Activated CD4-positive, alpha-beta T cell treated with anti-CD3 and anti-CD28 coated beads, Interleukin-2, amount 50 U/mL, for 4 hours (primary cell): ENCODE results near the gene RPS15.

ENCODE experiments used
- DNase-seq, 2 experiments: peaks; one replicate each; pipeline ENCODE4 v3.0.0-alpha.2; 2020

The RPS15 gene

GRCh38 chr19:1455002-1455335 is 16.8 kb downstream of the RPS15 start:
- no peak for DNase-seq

GRCh38 chr19:1455336-1456120 is 17.3 kb downstream of the RPS15 start:
- no peak for DNase-seq

GRCh38 chr19:1456121-1456900 is 18.1 kb downstream of the RPS15 start:
- no peak for DNase-seq

DNA sequence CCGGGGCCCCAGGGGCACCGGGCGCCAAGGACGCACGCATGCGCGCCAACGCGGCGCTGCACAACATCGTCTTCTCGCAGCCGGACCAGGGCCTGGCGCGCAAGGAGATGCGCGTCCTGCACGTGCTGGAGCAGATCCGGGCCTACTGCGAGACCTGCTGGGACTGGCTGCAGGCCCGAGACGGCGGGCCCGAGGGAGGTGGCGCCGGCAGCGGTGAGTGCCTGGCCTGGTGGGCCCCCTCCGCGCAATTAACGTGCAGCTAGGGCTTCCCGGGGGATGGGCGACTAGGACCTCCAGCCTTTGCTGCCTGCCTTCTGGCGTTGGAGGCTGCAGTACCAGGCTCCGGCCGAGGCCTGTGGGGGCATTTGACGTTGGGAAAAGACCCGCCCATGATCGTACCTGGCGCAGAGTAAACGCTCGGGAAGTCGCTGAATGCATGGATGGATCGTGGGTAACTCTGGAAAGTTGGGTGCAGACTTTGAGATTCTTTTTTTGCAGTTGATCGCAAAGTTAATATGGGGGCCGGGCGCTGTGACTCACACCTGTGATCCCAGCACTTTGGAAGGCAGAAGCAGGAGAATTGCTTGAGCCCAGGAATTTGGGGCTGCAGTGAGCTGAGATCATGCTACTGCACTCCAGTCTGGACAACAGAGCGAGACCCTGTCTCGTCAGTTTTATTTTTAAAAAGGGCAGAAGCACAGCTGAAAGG is 19.0 kb downstream of the RPS15 start:
- no peak for DNase-seq

DNA sequence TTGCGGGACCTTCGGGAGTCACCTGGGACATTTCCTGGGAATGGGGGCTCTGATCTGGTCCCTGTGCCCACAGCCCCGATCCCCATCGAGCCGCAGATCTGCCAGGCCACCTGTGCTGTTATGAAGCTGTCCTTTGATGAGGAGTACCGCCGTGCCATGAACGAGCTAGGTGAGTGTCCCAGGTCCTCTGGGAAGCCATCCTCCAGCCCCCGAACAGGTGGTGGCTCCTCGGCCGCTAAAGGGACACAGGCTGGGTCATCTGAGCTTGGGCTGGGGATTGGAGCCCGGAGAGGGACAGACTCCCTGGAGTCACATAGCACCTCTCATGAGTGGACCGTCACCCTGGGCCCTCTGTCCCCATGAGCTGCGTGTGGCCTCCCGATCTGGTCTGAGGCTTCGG is 19.7 kb downstream of the RPS15 start:
- no peak for DNase-seq

- no peak for DNase-seq
Observed at GRCh38 chr19:1459479-1459878, 21.3 kb downstream of the RPS15 start.

GRCh38 chr19:1460033-1460995 is 22.1 kb downstream of the RPS15 start:
- no peak for DNase-seq

GRCh38 chr19:1461862-1462261 is 23.7 kb downstream of the RPS15 start:
- no peak for DNase-seq

GRCh38 chr19:1465191-1466016 is 27.2 kb downstream of the RPS15 start:
- no peak for DNase-seq

DNA sequence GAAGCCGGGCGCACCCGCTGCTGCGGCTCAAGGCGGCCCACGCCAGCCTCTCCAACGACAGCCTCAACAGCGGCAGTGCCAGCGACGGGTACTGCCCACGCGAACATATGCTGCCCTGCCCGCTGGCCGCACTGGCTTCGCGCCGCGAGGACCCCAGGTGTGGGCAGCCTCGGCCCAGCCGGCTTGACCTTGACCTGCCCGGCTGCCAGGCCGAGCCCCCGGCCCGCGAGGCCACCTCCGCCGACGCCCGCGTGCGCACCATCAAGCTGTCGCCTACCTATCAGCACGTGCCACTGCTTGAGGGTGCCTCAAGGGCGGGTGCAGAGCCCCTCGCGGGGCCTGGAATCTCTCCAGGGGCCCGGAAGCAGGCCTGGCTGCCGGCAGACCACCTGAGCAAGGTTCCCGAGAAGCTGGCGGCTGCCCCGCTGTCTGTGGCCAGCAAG is 27.8 kb downstream of the RPS15 start:
- no peak for DNase-seq

GRCh38 chr19:1466461-1467214 is 28.4 kb downstream of the RPS15 start:
- DNase-seq, result no peak

- DNase-seq, result no peak
Observed at GRCh38 chr19:1467215-1467489, 29.0 kb downstream of the RPS15 start.

DNA sequence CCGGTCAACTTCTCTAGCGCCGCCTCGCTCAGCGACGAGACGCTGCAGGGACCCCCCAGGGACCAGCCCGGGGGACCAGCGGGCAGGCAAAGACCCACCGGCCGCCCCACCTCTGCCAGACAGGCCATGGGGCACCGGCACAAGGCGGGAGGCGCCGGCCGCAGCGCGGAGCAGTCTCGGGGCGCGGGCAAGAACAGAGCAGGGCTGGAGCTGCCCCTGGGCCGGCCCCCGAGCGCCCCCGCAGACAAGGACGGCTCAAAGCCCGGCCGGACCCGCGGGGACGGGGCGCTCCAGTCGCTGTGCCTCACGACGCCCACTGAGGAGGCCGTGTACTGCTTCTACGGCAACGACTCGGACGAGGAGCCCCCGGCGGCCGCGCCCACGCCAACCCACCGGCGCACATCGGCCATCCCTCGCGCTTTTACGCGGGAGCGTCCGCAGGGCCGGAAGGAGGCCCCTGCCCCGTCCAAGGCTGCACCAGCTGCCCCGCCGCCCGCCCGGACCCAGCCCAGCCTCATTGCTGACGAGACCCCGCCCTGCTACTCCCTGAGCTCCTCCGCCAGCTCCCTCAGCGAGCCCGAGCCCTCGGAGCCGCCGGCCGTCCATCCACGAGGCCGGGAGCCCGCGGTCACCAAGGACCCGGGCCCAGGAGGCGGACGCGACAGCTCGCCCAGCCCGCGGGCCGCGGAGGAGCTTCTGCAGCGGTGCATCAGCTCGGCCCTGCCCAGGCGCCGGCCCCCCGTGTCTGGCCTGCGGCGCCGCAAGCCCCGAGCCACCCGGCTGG is 29.5 kb downstream of the RPS15 start:
- DNase-seq, result no peak

DNA sequence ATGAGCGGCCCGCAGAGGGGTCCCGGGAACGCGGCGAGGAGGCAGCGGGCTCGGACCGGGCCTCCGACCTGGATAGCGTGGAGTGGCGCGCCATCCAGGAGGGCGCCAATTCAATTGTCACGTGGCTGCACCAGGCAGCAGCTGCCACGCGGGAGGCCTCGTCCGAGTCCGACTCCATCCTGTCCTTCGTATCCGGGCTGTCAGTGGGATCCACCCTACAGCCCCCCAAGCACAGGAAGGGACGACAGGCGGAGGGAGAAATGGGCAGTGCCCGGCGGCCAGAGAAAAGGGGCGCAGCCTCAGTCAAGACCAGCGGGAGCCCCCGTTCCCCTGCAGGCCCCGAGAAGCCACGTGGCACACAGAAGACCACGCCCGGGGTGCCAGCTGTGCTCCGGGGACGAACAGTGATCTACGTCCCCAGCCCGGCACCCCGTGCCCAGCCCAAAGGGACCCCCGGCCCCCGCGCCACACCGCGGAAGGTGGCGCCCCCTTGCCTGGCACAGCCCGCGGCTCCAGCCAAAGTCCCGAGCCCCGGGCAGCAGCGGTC is 30.2 kb downstream of the RPS15 start:
- no peak for DNase-seq

DNA sequence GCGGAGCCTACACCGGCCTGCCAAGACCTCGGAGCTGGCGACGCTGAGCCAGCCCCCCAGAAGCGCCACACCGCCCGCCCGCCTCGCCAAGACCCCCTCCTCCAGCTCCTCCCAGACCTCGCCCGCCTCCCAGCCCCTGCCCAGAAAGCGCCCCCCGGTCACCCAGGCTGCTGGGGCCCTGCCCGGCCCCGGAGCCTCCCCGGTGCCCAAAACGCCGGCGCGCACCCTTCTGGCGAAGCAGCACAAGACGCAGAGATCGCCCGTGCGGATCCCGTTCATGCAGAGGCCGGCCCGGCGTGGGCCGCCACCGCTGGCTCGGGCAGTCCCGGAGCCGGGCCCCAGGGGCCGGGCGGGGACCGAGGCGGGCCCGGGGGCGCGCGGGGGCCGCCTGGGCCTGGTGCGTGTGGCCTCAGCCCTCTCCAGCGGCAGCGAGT is 30.6 kb downstream of the RPS15 start:
- DNase-seq, result no peak

DNA sequence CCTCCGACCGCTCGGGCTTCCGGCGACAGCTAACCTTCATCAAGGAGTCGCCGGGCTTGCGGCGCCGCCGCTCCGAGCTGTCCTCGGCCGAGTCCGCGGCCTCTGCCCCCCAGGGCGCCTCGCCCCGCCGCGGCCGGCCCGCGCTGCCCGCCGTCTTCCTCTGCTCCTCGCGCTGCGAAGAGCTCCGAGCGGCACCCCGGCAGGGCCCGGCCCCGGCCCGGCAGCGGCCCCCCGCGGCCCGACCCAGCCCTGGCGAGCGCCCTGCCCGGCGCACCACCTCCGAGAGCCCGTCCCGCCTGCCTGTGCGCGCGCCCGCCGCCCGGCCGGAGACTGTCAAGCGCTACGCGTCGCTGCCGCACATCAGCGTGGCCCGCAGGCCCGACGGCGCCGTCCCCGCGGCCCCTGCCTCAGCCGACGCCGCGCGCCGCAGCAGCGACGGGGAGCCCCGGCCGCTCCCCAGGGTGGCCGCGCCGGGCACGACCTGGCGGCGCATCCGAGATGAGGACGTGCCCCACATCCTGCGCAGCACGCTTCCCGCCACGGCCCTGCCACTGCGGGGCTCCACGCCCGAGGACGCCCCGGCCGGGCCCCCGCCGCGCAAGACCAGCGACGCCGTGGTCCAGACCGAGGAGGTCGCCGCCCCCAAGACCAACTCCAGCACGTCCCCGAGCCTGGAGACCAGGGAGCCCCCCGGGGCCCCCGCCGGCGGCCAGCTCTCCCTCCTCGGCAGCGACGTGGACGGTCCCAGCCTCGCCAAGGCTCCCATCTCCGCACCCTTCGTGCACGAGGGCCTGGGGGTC is 31.3 kb downstream of the RPS15 start:
- no peak for DNase-seq

- no peak for DNase-seq
Observed at GRCh38 chr19:1470055-1470304, 31.8 kb downstream of the RPS15 start.

GRCh38 chr19:1470305-1471009 is 32.3 kb downstream of the RPS15 start:
- peak; percentile 74 for DNase-seq
